ENCODE data around the gene KIFBP. TPM values are rescaled to one million over a fixed set of nuclear protein-coding genes. Genes with fewer than 3 reads are reported as not detected.
"Not testable (repeated sequence)": the region's sequence is repeated elsewhere in the genome, so short reads cannot be mapped to it uniquely, and the experiment has no call there.

The KIFBP gene
- total RNA-seq, 1 donor from 2014 or later, result 20.6 TPM

GRCh38 chr10:69022611-69023010, 34.0 kb downstream of the KIFBP start:
- H3K4me3 ChIP-seq, result no peak overlapping the region
- no peaks in the 10 kb centered on the region for H3K27me3 ChIP-seq (ENCODE audit: low read depth)
- no peak overlapping the region for H3K27ac ChIP-seq
- H3K4me1 ChIP-seq, result no peaks in the 10 kb centered on the region
- intact Hi-C loops (cut with DNase I), result no loop called here
- no peak for ATAC-seq
- no peak for DNase-seq
- TF ChIP-seq CTCF (IDR thresholded peaks at IDR 0.05), result no peak
- peaks cover 13% of the 10 kb centered on the region for H3K36me3 ChIP-seq
- no peaks in the 10 kb centered on the region for H3K9me3 ChIP-seq

GRCh38 chr10:69025370-69025896, 36.8 kb downstream of the KIFBP start:
- Histone ChIP-seq H3K36me3 (no peaks in the 10 kb centered on the region), H3K4me3 (no peak overlapping the region), H3K27ac (no peak overlapping the region), H3K4me1 (no peaks in the 10 kb centered on the region), H3K9me3 (no peaks in the 10 kb centered on the region), H3K27me3 (ENCODE audit: low read depth) (no peaks in the 10 kb centered on the region)
- intact Hi-C loops (cut with DNase I), result no loop called here
- no peak for TF ChIP-seq CTCF (IDR thresholded peaks at IDR 0.05)
- no peak for ATAC-seq
- DNase-seq, result no peak

- DNase-seq (no peak), ATAC-seq (no peak)
- no peak overlapping the region for H3K27ac ChIP-seq
- intact Hi-C loops (cut with DNase I), result no loop called here
- no peaks in the 10 kb centered on the region for H3K27me3 ChIP-seq (ENCODE audit: low read depth)
- H3K4me1 ChIP-seq, result no peaks in the 10 kb centered on the region
- no peak for TF ChIP-seq CTCF (IDR thresholded peaks at IDR 0.05)
- no peak overlapping the region for H3K4me3 ChIP-seq
- no peaks in the 10 kb centered on the region for H3K36me3 ChIP-seq
- H3K9me3 ChIP-seq, result no peaks in the 10 kb centered on the region
Measured at GRCh38 chr10:69033256-69033655, 44.7 kb downstream of the KIFBP start.

- Histone ChIP-seq H3K4me1 (no peaks in the 10 kb centered on the region), H3K27me3 (ENCODE audit: low read depth) (no peaks in the 10 kb centered on the region), H3K9me3 (no peaks in the 10 kb centered on the region), H3K4me3 (no peak overlapping the region), H3K27ac (no peak overlapping the region), H3K36me3 (no peaks in the 10 kb centered on the region)
- intact Hi-C loops (cut with DNase I), result no loop called here
- DNase-seq (no peak), ATAC-seq (no peak)
- TF ChIP-seq CTCF (IDR thresholded peaks at IDR 0.05), result no peak
Measured at GRCh38 chr10:69037489-69037888, 48.9 kb downstream of the KIFBP start.

GRCh38 chr10:69040904-69041303, 52.3 kb downstream of the KIFBP start:
- DNase-seq; ATAC-seq; H3K27me3 ChIP-seq (ENCODE audit: low read depth); H3K36me3 ChIP-seq; intact Hi-C loops (cut with DNase I); H3K27ac ChIP-seq; H3K9me3 ChIP-seq; H3K4me3 ChIP-seq: not testable (repeated sequence)
- peaks cover 20% of the 10 kb centered on the region for H3K4me1 ChIP-seq

GRCh38 chr10:69042417-69042816, 53.8 kb downstream of the KIFBP start:
- H3K27me3 ChIP-seq (ENCODE audit: low read depth), result no peaks in the 10 kb centered on the region
- peak; percentile 34 for DNase-seq
- no peak for TF ChIP-seq CTCF (IDR thresholded peaks at IDR 0.05)
- no peaks in the 10 kb centered on the region for H3K9me3 ChIP-seq
- H3K36me3 ChIP-seq, result no peaks in the 10 kb centered on the region
- peaks cover 32% of the 10 kb centered on the region for H3K4me1 ChIP-seq
- no peak for ATAC-seq
- H3K4me3 ChIP-seq, result no peak overlapping the region
- intact Hi-C loops (cut with DNase I), result no loop called here
- no peak overlapping the region for H3K27ac ChIP-seq
